ENCODE measurements around the gene PANK3.
"Not testable (repeated sequence)": the region's sequence is repeated elsewhere in the genome, so short reads cannot be mapped to it uniquely, and the experiment has no call there.

The PANK3 gene

DNA sequence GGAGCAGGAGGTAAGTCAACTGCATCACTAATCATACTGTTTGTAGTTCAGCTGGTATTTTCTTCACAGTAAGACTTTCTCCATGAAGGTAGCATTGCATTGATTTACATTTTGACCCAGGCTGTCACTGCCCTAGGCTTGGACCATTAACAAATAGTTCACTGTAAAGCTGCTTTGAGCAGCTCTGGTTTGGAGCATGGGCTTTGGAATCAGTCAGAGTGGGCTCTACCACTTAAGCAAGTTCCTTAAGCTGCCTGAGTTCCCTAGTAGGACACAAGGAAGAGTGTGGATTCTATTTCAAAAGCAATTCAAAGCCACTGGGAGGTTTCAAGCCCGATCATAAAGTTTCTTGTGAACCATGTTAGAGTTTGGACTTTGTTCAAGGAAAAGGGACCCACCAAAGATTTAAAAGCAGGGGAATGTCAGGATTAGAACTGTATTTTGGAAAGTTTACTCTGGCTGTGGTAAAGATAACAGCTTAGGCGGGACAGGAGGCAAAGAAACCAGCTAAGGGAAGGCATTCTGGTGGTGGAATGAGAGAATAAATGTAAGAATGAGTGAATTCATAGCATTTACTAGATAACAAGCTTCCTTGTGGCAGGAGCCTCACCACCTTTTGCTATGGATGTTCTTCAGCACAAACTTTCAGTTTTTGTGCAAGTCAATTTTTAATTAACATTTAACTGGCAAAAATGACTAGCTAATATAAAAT lies 12.3 kb upstream of the PANK3 start:
- DNase-seq: no peak

DNA sequence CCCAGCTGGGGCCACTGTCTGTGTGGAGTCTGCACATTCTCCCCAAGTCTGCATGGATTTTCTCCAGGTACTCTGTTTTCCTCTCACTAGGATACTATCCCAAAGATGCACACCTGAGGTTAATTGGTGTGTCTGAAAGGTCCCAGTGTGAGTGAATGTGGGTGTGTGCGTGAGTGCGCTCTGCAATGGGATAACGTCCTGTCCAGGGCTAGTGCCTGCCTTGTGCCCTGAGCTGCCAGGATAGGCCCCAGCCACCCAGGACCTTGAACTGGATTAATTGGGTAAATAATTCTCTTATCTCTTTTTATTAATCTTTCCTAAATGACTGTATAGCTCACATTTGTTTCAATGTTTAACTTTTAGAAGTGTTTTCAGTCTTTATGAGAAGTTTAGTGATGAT lies 11.5 kb upstream of the PANK3 start:
- DNase-seq: no peak

DNA sequence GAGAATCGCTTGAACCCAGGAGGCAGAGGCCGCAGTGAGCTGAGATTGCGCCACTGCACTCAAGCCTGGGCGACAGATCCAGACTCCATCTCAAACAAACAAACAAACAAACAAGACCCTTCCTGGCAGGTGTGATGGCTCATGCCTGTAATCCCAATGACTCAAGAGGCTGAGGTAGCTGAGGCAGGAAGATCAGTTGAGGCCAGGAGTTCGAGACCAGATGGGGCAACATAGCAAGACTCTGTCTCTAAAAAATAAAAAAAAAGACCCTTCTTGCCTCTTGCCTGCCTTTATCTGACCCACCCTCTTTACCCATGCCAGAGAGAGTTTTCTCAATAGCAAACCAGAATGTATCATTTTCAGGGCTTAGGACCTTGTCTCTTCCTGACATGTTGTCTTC lies 8.8 kb upstream of the PANK3 start:
- no peak for DNase-seq

DNA sequence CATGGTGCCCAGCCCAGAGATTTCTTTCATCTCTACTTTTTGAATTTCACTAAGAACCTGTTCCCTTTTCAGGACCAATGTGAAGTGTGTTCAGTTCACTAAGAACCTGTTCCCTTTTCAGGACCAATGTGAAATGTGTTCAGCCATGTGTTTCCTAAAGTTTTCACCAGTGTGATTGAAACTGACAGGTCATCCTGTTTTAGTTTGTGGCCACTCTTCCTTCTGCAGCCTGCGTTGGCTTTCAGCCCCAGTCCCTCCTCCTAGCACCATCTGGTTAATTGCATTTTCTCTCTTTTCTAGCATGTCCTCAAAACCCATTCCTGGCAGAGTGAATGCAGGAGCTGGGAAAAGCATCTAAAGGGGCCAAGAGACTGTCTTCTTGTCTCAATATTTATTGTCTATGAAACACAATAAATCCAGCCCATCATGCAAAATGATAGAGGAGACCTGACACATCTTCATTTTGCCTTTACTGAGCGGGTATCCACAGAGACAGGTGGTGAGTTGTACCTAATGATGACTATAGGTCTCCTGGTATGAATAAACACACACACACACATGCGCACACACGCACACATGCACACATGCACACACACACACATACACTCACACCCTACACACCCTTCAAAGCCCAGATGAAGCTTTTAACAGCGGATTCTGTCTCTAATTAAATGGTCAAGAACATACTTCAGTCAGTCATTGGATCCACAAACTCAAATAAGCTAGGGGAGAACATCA lies 6.1 kb upstream of the PANK3 start:
- no peak for DNase-seq

DNA sequence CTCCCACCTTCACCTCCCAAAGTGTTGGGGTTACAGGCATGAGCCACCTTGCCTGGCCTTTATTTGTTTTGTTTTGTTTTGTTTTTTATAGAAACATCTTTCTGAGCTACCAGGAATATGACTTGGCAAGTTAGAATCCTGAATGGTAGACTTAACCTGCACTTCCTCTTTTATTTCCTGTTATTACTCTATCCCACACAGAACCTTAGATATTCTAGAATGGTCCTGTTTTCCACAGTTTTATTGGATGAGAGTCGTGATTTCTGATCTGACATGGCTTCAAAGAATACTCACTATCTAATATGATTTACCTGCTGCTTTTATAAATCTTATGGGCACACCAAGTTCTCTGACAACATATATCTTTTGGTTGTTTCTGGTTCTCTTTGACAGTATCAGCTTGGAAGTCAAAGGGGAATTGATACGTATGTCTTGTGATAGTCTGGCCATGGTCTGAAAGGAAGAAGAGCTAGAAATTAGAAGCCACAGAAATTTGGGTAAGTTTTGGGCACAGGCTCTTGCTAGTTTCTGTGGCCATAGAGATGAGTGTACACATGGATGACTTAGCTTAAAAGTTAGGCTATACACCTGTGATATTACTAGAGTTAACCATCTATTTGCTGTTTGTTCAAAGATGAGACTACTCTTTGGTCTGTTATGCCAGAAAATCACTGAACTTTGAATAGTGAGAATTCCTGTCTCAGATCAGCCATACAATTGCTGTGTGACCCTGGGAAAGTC lies 4.7 kb upstream of the PANK3 start:
- DNase-seq: no peak

DNA sequence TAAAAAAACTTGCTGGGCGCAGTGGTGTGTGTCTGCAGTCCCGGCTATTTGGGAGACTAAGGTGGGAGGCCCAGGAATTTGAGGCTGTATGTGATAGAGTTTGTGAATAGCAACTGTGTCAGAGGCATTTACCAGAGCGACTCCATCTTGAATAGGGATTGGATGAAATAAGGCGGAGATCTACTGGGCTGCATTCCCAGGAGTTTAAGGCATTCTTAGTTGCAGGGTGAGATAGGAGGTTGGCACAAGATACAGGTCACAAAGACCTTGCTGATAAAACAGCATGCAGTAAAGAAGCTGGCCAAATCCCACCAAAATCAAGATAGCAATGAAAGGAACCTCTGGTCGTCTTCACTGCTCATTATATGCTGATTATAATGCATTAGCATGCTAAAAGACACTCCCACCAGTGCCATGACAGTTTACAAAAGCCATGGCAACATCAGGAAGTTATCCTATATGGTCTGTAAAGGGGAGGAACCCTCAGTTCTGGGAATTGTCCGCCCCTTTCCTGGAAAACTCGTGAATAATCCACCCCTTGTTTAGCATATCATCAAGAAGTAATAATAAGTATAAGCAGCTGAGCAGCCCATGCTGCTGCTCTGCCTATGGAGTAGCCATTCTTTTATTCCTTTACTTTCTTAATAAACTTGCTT lies 1.8 kb upstream of the PANK3 start:
- DNase-seq: not testable (repeated sequence)

DNA sequence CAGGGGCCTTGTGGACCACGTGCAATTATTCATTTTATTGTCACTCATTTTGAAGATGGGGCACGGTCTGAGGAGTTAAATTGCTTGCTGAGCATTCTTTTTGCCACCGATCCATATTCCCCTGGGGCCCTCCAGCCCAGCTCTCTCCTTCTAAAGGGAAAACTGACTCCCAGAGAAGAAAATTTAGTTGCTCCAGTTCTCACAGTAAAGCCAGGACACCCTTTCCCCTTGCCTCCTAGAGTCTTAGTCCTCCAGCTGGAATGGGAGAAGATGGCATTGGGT lies 1.0 kb upstream of the PANK3 start:
- no peak for DNase-seq

DNA sequence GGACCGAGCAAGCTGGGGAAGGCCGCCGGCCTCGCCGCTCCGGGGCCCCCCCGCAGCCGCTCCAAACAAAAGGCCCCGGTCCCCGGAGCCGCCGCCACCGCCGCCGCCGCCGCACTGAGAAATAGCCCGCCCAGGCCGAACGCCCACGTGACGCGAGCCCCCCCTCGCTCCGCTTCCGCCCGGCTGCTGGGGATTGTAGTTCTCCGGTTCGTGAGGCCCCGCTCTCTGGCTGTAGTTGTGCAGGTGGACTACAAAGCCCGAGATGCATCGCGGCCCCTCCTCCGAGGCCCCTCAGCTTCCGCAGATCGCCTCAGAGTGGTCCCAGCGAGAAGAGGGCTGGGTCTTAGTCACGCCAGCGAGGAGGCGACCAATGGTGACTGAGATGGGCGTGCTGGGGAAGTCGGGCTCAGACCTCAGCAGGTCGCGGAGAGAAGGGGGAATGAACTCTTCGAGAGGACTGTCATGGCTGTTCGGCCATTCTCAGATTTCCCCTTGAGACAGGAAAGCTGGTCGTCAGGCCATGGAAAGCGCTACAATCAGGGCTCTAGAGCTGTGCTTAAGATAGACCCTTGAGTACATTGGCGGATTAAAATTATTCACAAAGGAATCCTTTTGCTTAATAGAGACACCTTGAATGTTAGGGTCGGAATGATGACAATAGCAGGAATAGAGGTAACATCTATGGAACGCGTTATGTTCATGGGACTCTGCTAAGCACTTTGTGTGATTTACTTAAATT lies 489 bp upstream of the PANK3 start:
- peak; percentile 97 for DNase-seq

DNA sequence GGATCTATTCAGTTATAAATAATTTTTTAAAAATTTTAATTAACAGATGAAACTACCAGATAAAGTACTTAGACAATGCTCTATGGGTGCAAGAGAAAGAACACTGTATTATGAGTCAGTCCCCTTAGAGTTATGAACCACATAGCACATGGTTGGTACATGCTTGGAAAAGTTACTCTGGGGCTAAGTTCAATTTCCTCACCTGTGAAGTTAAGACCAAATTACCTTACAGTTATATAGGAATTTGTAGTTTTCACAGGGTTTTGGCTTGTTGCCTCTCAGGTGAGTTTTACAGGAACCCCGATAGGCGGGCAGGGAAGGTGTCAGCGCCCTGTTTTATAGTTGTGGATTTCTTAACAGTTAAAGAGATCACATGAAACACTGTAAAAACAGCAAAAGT lies 1.2 kb downstream of the PANK3 start:
- DNase-seq: no peak

DNA sequence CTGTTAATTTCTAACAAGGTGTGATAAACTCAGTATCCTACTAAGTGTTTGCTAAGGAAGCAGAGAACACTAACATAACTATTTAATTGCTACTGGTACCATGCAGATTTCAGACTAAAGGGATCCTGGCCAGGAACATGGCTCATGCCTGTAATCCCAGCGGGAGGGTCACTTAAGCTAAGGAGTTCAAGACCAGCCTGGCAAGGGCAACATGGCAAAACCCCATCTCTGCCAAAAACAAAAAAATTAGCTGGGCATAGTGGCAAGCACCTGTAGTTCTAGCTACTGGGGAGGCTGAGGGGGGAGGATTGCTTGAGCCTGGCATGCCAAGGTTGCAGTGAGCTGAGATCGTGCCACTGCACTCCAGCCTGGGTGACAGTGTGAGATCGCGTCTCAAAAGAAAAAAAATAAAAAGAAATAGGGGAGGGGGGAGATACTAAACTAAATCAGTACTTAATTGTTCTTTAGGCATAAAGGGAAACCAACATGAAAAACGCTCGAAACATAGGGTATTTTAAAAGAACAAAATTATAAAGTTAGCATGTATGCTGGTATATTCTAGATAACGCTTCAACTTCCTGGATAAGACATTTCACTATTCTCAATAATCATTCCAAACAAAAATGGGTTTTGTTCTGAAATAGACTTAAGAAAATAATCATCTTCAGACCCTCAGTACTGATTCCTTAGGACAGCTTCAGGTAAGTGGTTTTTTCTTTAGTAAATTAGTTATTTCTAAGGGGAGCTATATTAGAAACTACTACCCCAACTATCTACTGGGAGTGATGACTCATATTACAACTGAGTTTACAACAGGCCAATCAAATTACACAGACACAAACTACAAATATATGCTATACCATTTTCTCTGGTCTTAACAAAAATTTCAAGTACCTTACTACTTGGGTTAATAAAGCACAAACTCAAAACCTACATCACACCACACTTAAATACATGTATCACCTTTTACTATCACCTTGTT lies 3.5 kb downstream of the PANK3 start:
- DNase-seq: no peak

DNA sequence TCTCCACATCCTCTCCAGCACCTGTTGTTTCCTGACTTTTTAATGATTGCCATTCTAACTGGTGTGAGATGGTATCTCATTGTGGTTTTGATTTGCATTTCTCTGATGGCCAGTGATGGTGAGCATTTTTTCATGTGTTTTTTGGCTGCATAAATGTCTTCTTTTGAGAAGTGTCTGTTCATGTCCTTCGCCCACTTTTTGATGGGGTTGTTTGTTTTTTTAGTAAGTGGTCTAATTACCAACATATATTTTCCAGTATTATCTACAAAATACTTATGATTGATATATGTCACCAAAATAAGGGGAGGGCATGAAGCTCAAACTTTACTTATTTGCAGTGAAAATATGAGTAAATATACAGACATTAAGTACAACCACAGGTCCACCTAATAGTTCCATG lies 5.0 kb downstream of the PANK3 start:
- DNase-seq: not testable (repeated sequence)

DNA sequence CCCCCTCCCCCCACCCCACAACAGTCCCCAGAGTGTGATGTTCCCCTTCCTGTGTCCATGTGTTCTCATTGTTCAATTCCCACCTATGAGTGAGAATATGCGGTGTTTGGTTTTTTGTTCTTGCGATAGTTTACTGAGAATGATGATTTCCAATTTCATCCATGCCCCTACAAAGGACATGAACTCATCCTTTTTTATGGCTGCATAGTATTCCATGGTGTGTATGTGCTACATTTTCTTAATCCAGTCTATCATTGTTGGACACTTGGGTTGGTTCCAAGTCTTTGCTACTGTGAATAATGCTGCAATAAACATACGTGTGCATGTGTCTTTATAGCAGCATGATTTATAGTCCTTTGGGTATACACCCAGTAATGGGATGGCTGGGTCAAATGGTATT lies 5.5 kb downstream of the PANK3 start:
- DNase-seq: not testable (repeated sequence)

DNA sequence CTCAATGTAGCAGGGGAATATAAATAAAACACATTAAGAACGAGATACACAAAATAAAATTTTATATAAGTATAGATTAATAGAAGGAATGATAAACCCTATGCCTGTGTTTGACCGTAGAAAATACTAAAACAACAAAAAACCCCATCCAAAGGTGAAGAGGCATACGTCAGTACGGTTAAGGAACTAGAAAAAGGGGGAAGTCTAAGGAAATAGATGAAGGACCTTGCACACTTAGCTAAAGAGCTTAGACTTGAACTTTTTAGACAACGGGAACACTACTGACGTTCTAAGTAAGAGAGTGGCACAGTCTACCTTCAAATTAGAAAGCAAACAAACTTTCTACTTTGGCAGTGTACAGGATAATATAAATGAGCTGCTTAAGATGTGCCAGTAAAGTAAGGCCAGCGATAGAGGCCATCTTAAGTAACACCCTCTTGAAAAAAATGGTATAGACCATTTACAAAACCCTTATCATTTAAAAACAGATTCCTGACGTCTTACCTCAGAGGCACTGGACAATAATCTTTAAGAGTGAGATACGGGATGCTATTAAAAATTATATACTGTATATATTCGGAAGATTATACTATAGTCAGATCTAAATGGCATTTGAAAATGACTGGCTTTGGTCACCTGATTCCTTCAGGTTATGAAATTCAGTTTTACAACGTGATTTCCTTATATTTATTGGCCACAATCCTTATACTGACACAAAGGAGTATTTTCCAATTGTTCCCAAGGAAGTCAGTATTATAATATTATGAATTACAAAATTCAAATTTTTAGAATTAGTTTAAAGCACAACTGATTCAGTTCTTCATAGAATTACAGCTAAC lies 8.5 kb downstream of the PANK3 start:
- DNase-seq: no peak

DNA sequence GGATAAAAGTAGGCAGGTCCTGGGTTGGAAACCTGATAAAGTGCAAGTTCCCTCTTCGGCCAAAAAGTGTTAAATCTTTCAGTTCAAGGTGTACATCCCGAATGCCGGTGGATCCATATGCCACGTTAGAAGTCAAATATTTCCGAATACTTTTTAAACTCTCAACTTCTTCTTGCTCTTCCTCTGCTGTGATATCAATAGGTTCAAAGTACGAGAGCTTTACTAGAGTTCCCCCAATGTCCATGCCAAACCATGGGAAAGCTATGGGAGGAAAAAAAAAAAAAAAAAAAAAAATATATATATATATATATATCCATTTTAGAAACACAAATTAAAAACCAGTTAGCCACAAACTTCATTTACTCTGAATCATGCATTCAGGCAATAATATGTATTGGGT lies 10.4 kb downstream of the PANK3 start:
- DNase-seq: no peak

DNA sequence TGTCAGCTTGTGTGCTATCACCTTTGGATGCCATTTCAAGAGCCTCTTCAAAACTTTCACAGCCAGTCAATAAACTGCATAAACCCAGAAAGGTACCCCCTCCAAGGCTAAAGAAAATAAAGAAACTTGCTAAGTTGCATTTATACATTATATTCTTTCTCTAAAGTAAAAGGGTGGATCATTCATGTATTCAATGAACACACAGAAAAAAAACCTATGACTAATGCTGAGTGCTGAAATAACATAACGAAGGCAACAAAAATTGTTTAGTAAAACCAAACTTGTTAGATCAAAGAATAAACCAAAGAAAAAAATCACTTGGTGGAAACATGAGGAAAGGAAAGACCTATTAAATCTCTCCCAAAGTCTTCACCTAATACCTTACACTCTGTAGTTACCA lies 15.2 kb downstream of the PANK3 start:
- DNase-seq: no peak

DNA sequence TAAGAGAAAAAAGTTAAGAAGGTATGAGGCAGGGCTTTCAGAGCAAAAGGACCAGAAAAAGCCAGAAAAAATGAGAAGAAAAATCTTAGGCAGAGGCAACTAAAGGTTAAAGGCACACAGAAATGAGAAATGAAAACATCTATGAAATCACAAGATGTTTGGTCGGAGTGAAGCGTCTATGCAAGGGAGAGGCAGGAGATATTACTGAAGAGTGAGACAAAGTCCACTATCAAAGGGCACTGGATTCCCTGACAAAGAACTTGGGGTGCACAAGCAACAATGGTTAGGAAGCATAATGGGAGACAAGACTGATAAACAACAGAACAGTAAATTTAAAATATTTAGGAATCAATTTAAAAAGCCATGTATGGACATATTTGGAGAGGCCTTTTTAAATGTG lies 16.9 kb downstream of the PANK3 start:
- DNase-seq: no peak

DNA sequence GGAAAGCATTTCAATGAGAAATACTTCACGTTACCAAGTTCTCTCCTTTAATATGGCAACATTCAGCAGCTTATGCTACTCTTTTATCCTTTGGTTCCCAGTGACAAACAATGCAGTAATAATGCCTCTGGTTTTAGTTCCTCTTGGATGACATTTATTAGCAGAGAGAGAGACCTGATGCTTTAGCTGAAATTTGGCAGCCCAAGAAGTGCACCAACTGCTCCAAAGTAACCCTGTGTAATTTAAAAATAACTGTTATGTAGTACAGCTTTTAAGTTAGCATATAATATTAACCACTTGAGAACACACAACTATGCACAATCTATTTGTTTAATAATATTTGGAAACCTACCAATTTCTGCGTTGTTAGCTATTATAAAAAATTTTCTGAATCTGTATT lies 21.8 kb downstream of the PANK3 start:
- DNase-seq: no peak

DNA sequence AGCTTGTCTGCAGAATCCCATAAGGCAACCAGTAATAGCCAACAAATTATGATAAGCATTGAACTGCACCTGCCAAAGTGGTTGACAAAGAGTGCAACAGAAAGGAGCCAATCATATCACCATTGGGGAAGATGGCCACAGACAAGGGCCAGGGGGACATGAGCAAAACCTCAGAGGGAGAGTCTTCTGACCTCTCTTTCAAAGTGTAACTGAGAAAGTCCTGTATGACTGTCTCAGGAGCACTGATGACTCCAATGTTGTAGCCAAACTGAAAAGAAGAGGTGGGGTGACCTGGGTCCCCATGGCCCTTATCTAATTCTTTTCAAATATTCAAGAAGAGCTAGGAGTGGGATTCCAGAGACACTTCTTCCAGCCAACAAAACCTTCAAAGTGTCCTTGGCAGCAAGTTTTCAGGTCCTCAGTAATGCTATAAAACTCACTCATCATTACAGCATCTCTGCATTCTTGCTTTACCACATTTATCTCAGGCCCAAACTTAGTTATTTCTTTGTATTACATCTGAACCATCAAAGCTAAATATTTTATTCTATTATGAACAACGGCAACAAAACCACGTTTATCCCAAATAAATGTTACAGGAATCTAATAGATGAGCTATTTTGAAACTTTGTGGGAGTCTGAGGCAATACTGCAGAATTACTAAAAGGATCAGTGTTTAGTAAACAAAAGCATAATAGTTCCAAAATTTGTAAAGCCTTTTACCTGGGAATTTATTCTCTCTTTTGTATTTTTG lies 25.6 kb downstream of the PANK3 start:
- DNase-seq: no peak

DNA sequence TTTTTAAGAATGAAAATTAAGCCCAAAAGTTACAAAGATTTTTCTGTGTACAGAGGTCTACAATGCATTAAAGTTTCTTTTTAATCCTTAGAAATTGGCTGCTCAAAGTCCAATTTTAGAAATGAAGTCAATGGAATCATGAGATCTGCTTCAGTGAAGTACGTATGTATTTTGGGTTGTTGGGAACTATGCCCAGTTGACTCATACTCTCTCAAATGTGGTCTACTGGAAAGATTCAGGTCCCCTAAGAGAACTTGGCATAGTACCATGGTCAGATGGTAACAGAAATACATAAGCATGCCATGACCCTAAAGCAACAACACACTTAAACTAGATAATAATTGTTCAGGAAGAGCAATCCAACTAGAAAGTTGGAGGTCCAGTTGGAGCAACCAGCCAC lies 27.0 kb downstream of the PANK3 start:
- DNase-seq: no peak

DNA sequence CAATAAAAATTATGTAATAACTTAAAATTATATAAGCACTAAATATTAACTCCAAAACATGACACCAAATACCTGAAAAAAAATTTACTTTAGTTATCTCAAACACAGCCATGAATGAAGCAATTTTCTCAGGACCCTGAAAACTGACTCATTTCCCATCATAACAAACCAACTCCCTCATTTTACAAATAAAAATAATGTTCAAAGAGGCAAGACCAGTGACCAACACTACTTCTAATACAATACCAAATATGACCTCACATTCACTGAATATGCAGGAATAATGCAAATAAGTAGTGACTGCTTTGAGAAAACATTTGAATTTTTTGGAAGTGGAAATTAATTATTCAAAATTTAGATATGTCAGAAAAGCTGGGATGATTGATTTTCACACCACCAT lies 28.5 kb downstream of the PANK3 start:
- DNase-seq: no peak

Measured in stimulated activated naive CD4-positive, alpha-beta T cell treated with Interleukin-2 at 50 U/mL for 16 hours (primary cell).